ENCODE results near the gene ADNP.

- TF ChIP-seq CTCF (IDR thresholded peaks at IDR 0.05) (no peak), POLR2A (IDR thresholded peaks at IDR 0.05) (no peak), POLR2AphosphoS5 (IDR thresholded peaks at IDR 0.05) (no peak)
Observed at GRCh38 chr20:50874758-50875665, 56.2 kb downstream of the ADNP start.
